Measurements from ENCODE around the gene VCAM1. TPM values are rescaled to one million over a fixed set of nuclear protein-coding genes. Genes with fewer than 3 reads are reported as not detected.

Gene VCAM1
- total RNA-seq (not detected), polyA plus RNA-seq (not detected)

- H3K4me1 Mint-ChIP-seq, result no peaks in the 10 kb centered on the region
- Histone ChIP-seq H3K27ac (ENCODE audit: insufficient read depth, low read length, poor library complexity, severe bottlenecking) (no peak within 1 kb of the TSS), H3K4me1 (ENCODE audit: control insufficient read depth, insufficient read depth, low read length, poor library complexity, severe bottlenecking) (no peaks in the 10 kb centered on the region), H3K36me3 (ENCODE audit: control insufficient read depth, insufficient read depth, low read length) (no peaks in the 10 kb centered on the region), H3K9me3 (ENCODE audit: control insufficient read depth in 2 of 2, low read length in 2 of 2) (no peaks in the 10 kb centered on the region), H3K4me3 (ENCODE audit: low read depth, low read length) (no peak within 1 kb of the TSS), H3K27me3 (ENCODE audit: control insufficient read depth, insufficient read depth, low read length) (peaks cover 2% of the 10 kb centered on the region)
- no peak within 1 kb of the TSS for H3K27ac Mint-ChIP-seq
- no peak within 1 kb of the TSS for H3K4me3 Mint-ChIP-seq
- ATAC-seq (ENCODE audit: low read depth in 2 of 2) (no peak), DNase-seq (no peak)
- no peaks in the 10 kb centered on the region for H3K36me3 Mint-ChIP-seq
- H3K27me3 Mint-ChIP-seq, result peaks cover 17% of the 10 kb centered on the region
- H3K9me3 Mint-ChIP-seq, result no peaks in the 10 kb centered on the region
Observed at GRCh38 chr1:100719490-100719889, at the start of gene VCAM1. TSS of gene VCAM1 (plus strand) at chr1:100719742. CDS start at chr1:100719861, 119 bp downstream.

- H3K27ac ChIP-seq (ENCODE audit: insufficient read depth, low read length, poor library complexity, severe bottlenecking), result no peak overlapping the region
- Mint-ChIP-seq H3K4me3 (no peak overlapping the region), H3K27me3 (no peaks in the 10 kb centered on the region), H3K27ac (no peak overlapping the region), H3K9me3 (peaks cover 0 to 13% (median 5%) of the 10 kb centered on the region in 7 donors), H3K4me1 (no peaks in the 10 kb centered on the region), H3K36me3 (no peaks in the 10 kb centered on the region)
- H3K27me3 ChIP-seq (ENCODE audit: control insufficient read depth, insufficient read depth, low read length), result peaks cover 2% of the 10 kb centered on the region
- no peak overlapping the region for H3K4me3 ChIP-seq (ENCODE audit: low read depth, low read length)
- ATAC-seq (ENCODE audit: low read depth in 2 of 2) (no peak), DNase-seq (no peak)
- no peaks in the 10 kb centered on the region for H3K4me1 ChIP-seq (ENCODE audit: control insufficient read depth, insufficient read depth, low read length, poor library complexity, severe bottlenecking)
- H3K36me3 ChIP-seq (ENCODE audit: control insufficient read depth, insufficient read depth, low read length), result no peaks in the 10 kb centered on the region
- no peaks in the 10 kb centered on the region for H3K9me3 ChIP-seq (ENCODE audit: control insufficient read depth in 2 of 2, low read length in 2 of 2)
Observed at GRCh38 chr1:100670083-100670482, 49.5 kb upstream of the VCAM1 start.

- Histone ChIP-seq H3K4me1 (ENCODE audit: control insufficient read depth, insufficient read depth, low read length, poor library complexity, severe bottlenecking) (no peaks in the 10 kb centered on the region), H3K27me3 (ENCODE audit: control insufficient read depth, insufficient read depth, low read length) (peaks cover 2% of the 10 kb centered on the region), H3K36me3 (ENCODE audit: control insufficient read depth, insufficient read depth, low read length) (no peaks in the 10 kb centered on the region), H3K4me3 (ENCODE audit: low read depth, low read length) (no peak overlapping the region), H3K27ac (ENCODE audit: insufficient read depth, low read length, poor library complexity, severe bottlenecking) (no peak overlapping the region), H3K9me3 (ENCODE audit: control insufficient read depth in 2 of 2, low read length in 2 of 2) (no peaks in the 10 kb centered on the region)
- H3K27me3 Mint-ChIP-seq, result no peaks in the 10 kb centered on the region
- no peaks in the 10 kb centered on the region for H3K36me3 Mint-ChIP-seq
- H3K27ac Mint-ChIP-seq, result no peak overlapping the region
- ATAC-seq (ENCODE audit: low read depth in 2 of 2), result no peak
- H3K4me3 Mint-ChIP-seq, result no peak overlapping the region
- H3K9me3 Mint-ChIP-seq, result peaks cover 0 to 14% (median 8%) of the 10 kb centered on the region in 7 donors
- no peaks in the 10 kb centered on the region for H3K4me1 Mint-ChIP-seq
- no peak for DNase-seq
Observed at GRCh38 chr1:100671601-100672000, 47.9 kb upstream of the VCAM1 start.

- no peaks in the 10 kb centered on the region for H3K4me1 Mint-ChIP-seq
- H3K36me3 Mint-ChIP-seq, result no peaks in the 10 kb centered on the region
- H3K4me3 ChIP-seq (ENCODE audit: low read depth, low read length), result no peak overlapping the region
- H3K27me3 Mint-ChIP-seq, result no peaks in the 10 kb centered on the region
- no peaks in the 10 kb centered on the region for H3K27me3 ChIP-seq (ENCODE audit: control insufficient read depth, insufficient read depth, low read length)
- H3K27ac Mint-ChIP-seq, result no peak overlapping the region
- ATAC-seq (ENCODE audit: low read depth in 2 of 2), result no peak
- H3K27ac ChIP-seq (ENCODE audit: insufficient read depth, low read length, poor library complexity, severe bottlenecking), result no peak overlapping the region
- H3K9me3 Mint-ChIP-seq, result peaks cover 0 to 8% (median 5%) of the 10 kb centered on the region in 7 donors
- no peak for DNase-seq
- H3K4me1 ChIP-seq (ENCODE audit: control insufficient read depth, insufficient read depth, low read length, poor library complexity, severe bottlenecking), result no peaks in the 10 kb centered on the region
- H3K36me3 ChIP-seq (ENCODE audit: control insufficient read depth, insufficient read depth, low read length), result no peaks in the 10 kb centered on the region
- H3K9me3 ChIP-seq (ENCODE audit: control insufficient read depth in 2 of 2, low read length in 2 of 2), result no peaks in the 10 kb centered on the region
- H3K4me3 Mint-ChIP-seq, result no peak overlapping the region
Observed at GRCh38 chr1:100683448-100684349, 35.8 kb upstream of the VCAM1 start.

GRCh38 chr1:100699744-100700143 is 19.8 kb upstream of the VCAM1 start:
- H3K36me3 Mint-ChIP-seq, result no peaks in the 10 kb centered on the region
- H3K9me3 ChIP-seq (ENCODE audit: control insufficient read depth in 2 of 2, low read length in 2 of 2), result peaks cover 0 to 4% of the 10 kb centered on the region in 2 experiments
- peaks cover 0 to 21% (median 6%) of the 10 kb centered on the region in 7 donors for H3K9me3 Mint-ChIP-seq
- no peak overlapping the region for H3K4me3 Mint-ChIP-seq
- peaks cover 3% of the 10 kb centered on the region for H3K27me3 ChIP-seq (ENCODE audit: control insufficient read depth, insufficient read depth, low read length)
- H3K36me3 ChIP-seq (ENCODE audit: control insufficient read depth, insufficient read depth, low read length), result no peaks in the 10 kb centered on the region
- H3K27ac Mint-ChIP-seq, result no peak overlapping the region
- H3K4me3 ChIP-seq (ENCODE audit: low read depth, low read length), result no peak overlapping the region
- H3K4me1 Mint-ChIP-seq, result no peaks in the 10 kb centered on the region
- no peak overlapping the region for H3K27ac ChIP-seq (ENCODE audit: insufficient read depth, low read length, poor library complexity, severe bottlenecking)
- no peak for DNase-seq
- no peaks in the 10 kb centered on the region for H3K4me1 ChIP-seq (ENCODE audit: control insufficient read depth, insufficient read depth, low read length, poor library complexity, severe bottlenecking)
- no peak for ATAC-seq (ENCODE audit: low read depth in 2 of 2)
- H3K27me3 Mint-ChIP-seq, result peaks cover 7% of the 10 kb centered on the region

GRCh38 chr1:100700586-100700985 is 19.0 kb upstream of the VCAM1 start:
- H3K4me3 ChIP-seq (ENCODE audit: low read depth, low read length), result no peak overlapping the region
- H3K36me3 ChIP-seq (ENCODE audit: control insufficient read depth, insufficient read depth, low read length), result no peaks in the 10 kb centered on the region
- H3K27ac ChIP-seq (ENCODE audit: insufficient read depth, low read length, poor library complexity, severe bottlenecking), result no peak overlapping the region
- ATAC-seq (ENCODE audit: low read depth in 2 of 2), result no peak
- no peaks in the 10 kb centered on the region for H3K4me1 ChIP-seq (ENCODE audit: control insufficient read depth, insufficient read depth, low read length, poor library complexity, severe bottlenecking)
- H3K27ac Mint-ChIP-seq, result no peak overlapping the region
- peaks cover 0 to 17% (median 4%) of the 10 kb centered on the region in 7 donors for H3K9me3 Mint-ChIP-seq
- H3K4me3 Mint-ChIP-seq, result no peak overlapping the region
- H3K9me3 ChIP-seq (ENCODE audit: control insufficient read depth in 2 of 2, low read length in 2 of 2), result no peaks in the 10 kb centered on the region
- DNase-seq, result no peak
- H3K36me3 Mint-ChIP-seq, result no peaks in the 10 kb centered on the region
- peaks cover 1% of the 10 kb centered on the region for H3K27me3 ChIP-seq (ENCODE audit: control insufficient read depth, insufficient read depth, low read length)
- peaks cover 7% of the 10 kb centered on the region for H3K27me3 Mint-ChIP-seq
- no peaks in the 10 kb centered on the region for H3K4me1 Mint-ChIP-seq

GRCh38 chr1:100703052-100703451 is 16.5 kb upstream of the VCAM1 start:
- Histone ChIP-seq H3K27me3 (ENCODE audit: control insufficient read depth, insufficient read depth, low read length) (peaks cover 1% of the 10 kb centered on the region), H3K36me3 (ENCODE audit: control insufficient read depth, insufficient read depth, low read length) (no peaks in the 10 kb centered on the region), H3K4me1 (ENCODE audit: control insufficient read depth, insufficient read depth, low read length, poor library complexity, severe bottlenecking) (no peaks in the 10 kb centered on the region), H3K9me3 (ENCODE audit: control insufficient read depth in 2 of 2, low read length in 2 of 2) (no peaks in the 10 kb centered on the region), H3K4me3 (ENCODE audit: low read depth, low read length) (no peak overlapping the region), H3K27ac (ENCODE audit: insufficient read depth, low read length, poor library complexity, severe bottlenecking) (no peak overlapping the region)
- DNase-seq (no peak), ATAC-seq (ENCODE audit: low read depth in 2 of 2) (no peak)
- peaks cover 7% of the 10 kb centered on the region for H3K27me3 Mint-ChIP-seq
- H3K9me3 Mint-ChIP-seq, result peaks cover 0 to 5% (median 2%) of the 10 kb centered on the region in 7 donors
- no peaks in the 10 kb centered on the region for H3K4me1 Mint-ChIP-seq
- H3K4me3 Mint-ChIP-seq, result no peak overlapping the region
- no peak overlapping the region for H3K27ac Mint-ChIP-seq
- H3K36me3 Mint-ChIP-seq, result no peaks in the 10 kb centered on the region

- Mint-ChIP-seq H3K27me3 (peaks cover 7% of the 10 kb centered on the region), H3K4me1 (no peaks in the 10 kb centered on the region), H3K36me3 (no peaks in the 10 kb centered on the region), H3K4me3 (no peak overlapping the region), H3K27ac (no peak overlapping the region), H3K9me3 (peaks cover 0 to 3% (median 2%) of the 10 kb centered on the region in 7 donors)
- DNase-seq (no peak), ATAC-seq (ENCODE audit: low read depth in 2 of 2) (no peak)
- H3K4me1 ChIP-seq (ENCODE audit: control insufficient read depth, insufficient read depth, low read length, poor library complexity, severe bottlenecking), result no peaks in the 10 kb centered on the region
- no peak overlapping the region for H3K4me3 ChIP-seq (ENCODE audit: low read depth, low read length)
- peaks cover 1% of the 10 kb centered on the region for H3K27me3 ChIP-seq (ENCODE audit: control insufficient read depth, insufficient read depth, low read length)
- H3K27ac ChIP-seq (ENCODE audit: insufficient read depth, low read length, poor library complexity, severe bottlenecking), result no peak overlapping the region
- no peaks in the 10 kb centered on the region for H3K36me3 ChIP-seq (ENCODE audit: control insufficient read depth, insufficient read depth, low read length)
- H3K9me3 ChIP-seq (ENCODE audit: control insufficient read depth in 2 of 2, low read length in 2 of 2), result no peaks in the 10 kb centered on the region
Observed at GRCh38 chr1:100703716-100704115, 15.8 kb upstream of the VCAM1 start.
